NT2/D1 (cell line): ENCODE data around the gene AANAT.

Experiments used
- SUZ12 ChIP-seq: IDR thresholded peaks from 2 replicates; pipeline ENCODE4 v1.6.1; 2011; ENCODE audit not compliant: insufficient read length, insufficient read depth; ENCODE audit errors: extremely low read depth
- YY1 ChIP-seq: IDR thresholded peaks from 2 replicates; pipeline ENCODE4 v1.6.1; 2011; ENCODE audit not compliant: insufficient read length, insufficient read depth
- ZNF274 ChIP-seq: IDR thresholded peaks from 2 replicates; pipeline ENCODE4 v1.6.1; 2011; ENCODE audit warnings: mild to moderate bottlenecking, low read depth, low read length

DNA sequence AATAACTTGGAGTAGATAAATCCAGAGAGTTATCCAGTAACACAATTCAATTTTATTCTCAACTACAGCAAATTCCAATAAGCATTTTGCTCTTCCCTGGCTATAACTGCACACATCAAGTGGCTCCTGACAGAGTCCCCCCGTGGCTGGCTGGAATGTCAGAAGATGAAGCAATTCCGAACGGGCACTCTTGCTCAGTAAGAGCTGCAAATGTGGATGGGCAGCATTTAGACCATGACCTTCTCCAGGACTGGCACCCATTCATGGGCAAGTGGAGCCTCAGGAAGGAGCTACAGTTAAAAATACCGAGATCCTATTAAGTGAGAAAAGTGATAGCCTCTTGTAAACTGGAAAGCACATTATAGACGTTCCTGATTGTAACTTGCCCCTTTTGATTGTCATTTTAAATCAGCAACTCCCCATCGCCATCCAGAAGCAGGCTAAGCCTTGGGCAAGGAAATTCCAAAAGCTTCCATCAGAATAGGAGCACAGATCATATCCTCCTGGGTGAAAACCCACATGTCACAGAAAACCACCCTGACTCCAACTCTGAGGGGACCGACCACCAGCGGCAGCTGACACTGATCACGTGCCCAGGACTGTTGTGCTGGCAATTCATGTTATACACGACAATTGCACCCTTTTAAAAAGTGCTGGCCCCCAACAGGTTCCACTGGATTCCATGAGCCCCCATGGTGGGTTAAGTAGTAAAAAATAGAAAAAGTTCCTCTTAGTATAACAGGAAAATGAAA lies 21.5 kb upstream of the AANAT start:
- TF ChIP-seq SUZ12: no peak
- no peak for TF ChIP-seq ZNF274
- TF ChIP-seq YY1: no peak
